Measurements from ENCODE around the gene GDAP2.

GRCh38 chr1:117928881-117929342 is 509 bp downstream of the GDAP2 start:
- peak; percentile 10 for TF ChIP-seq CTCF (IDR thresholded peaks at IDR 0.05; ENCODE audit: insufficient read depth, low read depth, low read length)
- no peak for TF ChIP-seq EZH2 (IDR thresholded peaks at IDR 0.05; ENCODE audit: insufficient read depth, low read length)

Data from astrocyte (in vitro differentiated cells and primary cell).